NCI-H345 treated with DMSO at 0.1 percent for 48 hours (cell line): ENCODE results near the gene ERC1.

Experiments used
- DNase-seq: peaks from one replicate; lab custom pipeline; 2025; ENCODE audit not compliant: unreplicated experiment; lab: John Stamatoyannopoulos, UW

Gene ERC1

DNA sequence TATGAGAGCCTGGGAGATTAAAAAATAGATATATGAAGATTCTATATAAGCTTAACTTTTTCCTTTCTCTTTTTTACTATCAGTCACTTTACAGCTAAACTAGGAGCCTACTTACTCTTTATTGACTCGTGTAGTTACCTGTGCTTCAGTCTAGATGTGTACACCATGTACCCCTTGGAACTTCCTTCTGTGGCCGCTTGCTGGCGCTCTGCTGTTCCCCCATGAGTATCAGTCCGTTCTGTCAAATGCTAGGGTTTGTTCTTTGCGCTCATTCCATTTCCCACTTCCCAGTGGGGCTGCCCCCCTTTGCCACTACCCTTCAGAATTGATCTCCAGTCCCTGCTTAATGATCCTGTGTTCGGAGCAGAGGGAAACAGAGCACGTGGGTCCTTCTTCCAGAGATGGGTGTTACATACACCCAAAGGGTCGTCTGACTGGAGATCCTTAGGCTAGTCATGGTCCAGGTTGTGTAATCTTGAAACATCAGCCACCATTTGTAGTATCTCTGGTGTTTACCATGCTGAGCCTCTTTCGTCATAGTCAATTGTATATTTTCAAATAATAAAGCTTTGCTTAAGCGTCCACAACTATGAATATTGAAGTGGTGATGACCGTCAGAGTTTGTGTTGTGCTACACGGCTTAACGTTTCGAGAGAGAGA lies 443.4 kb downstream of the ERC1 start:
- no peak for DNase-seq

DNA sequence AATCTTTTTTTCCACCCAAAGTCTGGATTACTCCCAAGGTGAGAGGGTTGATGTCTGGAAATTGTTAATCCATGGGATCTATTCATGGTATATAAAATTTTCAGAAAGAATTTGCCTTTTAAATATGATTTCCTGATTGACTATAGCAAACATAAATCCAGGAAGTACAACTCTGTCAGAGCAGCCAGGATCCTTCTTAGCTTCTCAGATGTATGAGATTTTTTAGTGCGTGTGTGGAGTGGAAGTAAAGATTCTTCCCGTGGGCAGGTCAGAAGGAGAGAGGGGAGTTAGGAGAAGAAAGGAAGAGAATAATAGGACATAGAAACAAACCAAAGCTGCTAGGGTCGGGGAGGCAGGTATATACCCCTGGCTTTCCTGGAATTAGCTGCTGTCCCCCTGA lies 444.0 kb downstream of the ERC1 start:
- no peak for DNase-seq

DNA sequence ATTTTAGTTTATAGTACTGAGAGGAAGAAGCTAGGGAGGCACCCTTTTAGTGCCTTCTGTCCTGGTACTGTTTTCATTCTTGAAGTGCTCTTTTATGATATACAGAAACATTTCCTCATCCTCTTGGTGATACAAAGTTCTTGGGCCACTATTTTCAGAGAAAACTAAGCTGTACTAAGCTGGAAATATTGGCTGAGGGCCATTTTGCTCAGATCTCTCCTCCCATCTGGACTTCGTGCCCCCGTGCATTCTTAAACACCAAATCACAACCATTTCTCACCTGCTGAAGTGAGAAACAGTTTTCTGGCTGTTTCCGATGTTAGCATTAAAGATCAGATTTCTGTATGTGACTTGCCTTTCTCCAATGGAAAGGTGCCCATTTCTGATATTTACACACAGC lies 444.4 kb downstream of the ERC1 start:
- no peak for DNase-seq

DNA sequence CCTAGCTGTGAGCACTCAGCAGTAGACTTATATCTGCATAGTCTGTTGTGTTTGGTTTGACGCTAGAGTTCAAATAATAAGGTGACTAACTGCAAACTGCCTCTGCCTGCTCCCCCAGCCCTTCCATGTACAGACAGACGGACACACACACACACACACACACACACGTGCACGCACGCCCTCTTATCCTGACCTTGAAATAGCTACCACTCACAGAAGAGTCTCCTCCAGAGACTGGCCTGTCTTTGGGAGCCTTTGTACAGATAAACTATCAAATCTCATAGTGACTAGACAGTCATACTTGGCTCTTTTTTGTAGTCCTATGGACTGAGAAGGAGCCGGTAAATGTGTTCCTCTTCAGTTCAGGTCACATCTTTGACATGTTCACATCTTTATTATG lies 445.0 kb downstream of the ERC1 start:
- DNase-seq: no peak

DNA sequence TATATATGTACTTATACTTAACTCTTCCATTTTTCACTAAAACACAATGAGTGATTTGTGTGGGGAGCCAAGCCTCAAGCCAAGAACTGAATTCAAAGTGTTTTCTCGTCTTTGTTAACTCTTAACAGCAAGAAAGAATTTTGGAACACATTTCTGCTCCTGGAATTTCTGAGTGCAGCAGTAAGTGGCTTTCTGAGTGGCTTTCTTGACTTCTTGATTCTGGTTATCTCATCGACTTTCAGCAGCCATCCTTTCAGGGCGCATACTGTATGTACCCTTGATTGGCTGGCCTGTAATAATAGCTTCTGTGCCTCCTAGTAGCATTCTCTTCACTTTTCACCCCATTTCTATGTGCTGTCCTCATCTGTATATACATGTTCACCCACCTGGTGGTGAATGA lies 446.0 kb downstream of the ERC1 start:
- DNase-seq: no peak

DNA sequence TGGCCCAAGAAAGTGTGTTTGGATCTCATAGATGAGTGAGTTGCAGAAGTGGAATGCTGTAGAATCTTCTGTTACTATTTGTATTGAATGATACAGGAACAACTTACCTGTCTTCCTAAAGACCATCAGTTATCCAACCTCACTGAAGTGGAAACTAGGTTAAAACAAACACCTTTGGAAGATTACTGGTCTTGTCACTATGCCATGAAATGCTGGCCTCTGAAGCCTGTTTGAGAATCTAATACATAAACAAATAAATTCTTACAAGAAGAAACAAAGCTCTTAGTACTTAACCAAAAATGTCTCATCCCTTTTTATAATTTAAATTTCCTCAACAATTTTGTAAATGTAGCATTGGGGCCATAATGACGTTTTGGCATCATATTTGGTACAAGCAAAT lies 448.2 kb downstream of the ERC1 start:
- DNase-seq: no peak

DNA sequence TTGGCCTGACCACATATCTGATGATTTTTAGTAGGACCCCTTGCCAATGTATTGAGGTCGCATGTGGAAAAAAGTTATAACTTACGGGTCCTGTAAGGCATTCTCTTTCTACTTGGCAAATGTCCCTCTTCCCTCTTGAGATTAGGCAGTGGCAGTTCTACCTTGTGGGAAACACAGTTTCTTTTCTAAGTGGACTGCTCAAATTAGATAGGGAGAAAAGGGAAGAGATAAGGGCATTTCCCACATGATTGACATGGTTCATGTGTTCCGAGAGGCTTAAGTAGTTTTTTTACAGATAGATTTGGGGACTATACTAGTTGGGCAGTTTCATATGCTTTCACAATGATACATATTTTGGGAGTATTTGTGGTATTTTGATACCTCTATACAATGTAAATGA lies 448.7 kb downstream of the ERC1 start:
- DNase-seq: no peak

DNA sequence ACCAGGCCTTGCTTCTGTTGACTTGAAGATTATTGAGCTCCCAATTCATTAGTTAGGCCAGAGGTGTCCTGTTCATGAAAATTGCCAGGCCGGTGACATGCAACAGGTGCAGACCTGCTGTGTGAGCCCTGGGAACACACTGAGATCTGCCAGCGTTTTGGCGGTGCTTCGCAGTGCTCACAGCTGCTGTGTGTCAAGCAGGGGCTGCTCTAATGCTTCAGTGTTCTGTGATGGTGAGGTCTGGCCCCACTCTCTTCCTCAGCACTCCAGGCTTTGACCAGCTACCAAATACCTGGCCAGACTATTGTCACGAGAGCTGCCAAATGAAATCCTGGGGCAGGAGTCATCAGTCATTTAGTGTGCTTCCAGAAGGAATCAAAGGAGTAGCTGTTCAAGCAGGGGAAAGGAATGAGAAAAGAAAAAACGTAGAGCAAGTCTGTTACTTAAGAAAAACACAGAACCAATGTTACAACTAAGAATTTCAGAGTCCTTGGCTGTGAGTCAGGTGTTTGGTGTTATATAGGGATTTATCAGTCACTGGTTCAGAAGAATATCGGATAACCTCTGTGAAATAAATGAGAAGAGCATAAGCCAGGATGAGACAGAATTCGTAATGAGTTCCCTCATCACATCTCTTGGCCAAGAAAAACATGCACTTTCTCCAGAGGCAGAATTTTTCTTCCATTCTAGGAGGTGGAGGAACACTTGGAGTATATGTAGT lies 452.6 kb downstream of the ERC1 start:
- DNase-seq: no peak

DNA sequence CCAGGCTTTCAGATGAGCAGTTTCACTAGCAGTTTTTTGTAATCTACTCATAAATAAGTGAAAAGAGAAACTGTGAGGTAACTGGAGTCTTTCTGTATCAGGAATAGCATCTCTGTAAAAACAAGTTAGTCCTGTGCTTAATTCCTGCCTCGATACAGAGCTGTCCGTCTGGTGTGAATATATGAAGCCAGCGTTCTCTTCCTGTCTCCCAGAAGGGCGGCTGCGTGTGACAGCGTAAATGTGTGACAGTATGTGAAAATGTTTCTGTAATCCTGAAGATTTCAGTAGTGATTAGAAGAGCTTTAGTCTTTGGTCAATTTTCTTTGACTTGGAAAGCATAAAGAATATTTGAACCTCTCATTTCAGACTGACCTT lies 453.1 kb downstream of the ERC1 start:
- no peak for DNase-seq

DNA sequence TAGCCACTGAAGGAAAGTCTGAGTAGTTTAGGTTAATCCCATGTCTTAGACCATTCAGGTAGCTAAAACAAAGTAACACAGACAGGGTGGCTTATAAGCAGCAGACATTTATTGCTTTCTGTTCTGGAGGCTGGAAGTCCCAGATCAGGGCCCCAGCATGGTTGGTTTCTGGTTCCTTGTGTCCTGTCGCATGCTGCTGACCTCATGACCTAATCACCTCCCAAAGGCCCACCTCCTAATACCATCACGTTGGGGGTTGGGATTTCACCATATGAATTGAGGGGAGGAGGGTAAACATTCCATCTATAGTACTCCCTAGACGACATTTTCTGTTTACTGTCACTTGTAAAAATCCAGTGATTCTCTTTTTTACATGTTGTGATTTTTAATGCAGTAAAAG lies 454.8 kb downstream of the ERC1 start:
- DNase-seq: no peak

DNA sequence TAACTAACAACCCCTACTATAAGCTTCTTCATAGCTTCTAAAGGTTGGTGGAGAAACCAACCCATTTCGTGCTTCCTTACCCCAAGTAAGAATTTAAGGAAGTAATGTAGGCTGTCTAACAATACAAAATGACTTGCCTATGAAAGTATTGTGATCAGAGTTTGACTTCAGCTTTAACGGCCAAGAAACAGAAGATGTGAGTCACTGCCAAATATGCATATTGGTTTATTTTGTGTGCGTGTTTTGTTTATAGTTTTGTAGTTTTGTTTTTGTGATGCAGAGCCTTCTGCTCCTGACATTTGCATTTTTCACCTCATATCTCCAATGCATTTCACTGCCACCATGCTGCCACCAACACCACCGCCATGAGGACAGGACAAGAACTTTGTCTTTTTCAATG lies 457.3 kb downstream of the ERC1 start:
- no peak for DNase-seq

DNA sequence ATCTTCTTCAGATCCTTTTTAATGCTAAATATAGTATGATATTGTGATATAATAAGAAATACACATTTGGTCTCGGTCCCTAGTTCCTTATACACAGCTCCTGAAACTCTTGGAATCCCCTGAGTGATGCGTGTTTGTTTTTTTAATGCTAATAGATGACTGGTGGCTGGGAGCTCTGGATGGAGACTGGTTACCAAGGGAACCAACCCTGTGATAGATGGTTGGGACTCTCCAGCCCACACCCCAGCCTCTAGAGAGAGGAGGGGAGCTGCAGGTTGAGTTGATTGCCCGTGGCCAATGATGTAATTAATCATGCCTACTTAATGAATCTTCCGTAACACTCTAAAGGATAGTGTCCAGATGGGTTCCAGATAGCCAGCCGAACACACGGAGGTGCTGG lies 462.8 kb downstream of the ERC1 start:
- no peak for DNase-seq

DNA sequence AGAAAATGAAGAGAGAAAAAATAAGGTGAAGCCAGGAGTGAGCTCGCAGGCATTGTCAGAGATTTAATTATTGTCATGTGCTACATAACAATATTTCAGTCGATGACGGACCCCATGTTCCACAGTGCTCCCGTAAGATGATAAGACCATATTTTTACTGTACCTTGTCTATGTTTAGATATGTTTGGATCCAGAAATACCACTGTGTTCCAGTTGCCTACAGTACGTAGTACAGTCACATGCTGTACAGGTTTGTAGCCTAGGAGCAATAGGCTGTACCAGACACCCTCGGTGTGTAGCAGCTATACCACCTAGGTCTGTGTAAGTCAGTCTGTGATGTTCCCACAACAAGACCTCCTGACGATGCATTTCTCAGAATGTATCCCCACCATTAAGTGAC lies 465.9 kb downstream of the ERC1 start:
- no peak for DNase-seq

DNA sequence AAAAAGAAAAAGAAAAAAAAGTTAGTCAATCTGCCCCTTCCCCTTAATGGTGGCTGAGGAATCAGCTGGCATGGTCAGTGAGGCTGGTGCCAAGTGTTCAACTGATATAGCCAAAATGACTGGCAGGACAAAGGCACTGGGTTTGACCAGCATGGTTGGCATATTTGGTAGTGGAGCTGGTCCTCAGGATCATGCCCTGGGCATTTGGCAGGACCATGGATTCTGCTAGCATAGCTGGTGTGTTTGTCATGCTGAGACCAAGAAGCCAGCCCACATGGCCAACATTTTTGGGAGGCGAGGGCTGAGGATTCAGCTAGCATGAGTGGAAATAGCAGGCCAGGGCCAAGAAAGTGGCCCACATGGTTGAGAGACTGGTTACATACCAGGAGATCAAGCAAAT lies 466.9 kb downstream of the ERC1 start:
- no peak for DNase-seq

DNA sequence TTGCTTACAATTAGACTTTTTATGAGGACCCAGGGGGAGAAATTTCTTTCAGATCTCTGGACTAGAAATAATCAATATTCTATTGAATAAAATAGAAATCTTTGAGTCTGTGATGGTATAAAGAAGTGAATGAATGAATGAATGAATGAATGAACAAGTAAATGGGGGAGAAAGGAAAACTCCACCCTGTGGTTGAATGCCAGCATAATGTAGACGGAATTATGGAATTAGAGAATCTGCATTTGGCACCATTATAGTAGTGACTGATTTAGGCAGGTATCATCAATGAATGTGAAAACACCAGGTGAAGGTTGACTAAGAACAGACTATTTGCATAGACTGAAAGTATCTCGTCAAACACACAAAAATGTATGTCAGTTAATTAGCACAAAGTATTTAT lies 468.3 kb downstream of the ERC1 start:
- no peak for DNase-seq

DNA sequence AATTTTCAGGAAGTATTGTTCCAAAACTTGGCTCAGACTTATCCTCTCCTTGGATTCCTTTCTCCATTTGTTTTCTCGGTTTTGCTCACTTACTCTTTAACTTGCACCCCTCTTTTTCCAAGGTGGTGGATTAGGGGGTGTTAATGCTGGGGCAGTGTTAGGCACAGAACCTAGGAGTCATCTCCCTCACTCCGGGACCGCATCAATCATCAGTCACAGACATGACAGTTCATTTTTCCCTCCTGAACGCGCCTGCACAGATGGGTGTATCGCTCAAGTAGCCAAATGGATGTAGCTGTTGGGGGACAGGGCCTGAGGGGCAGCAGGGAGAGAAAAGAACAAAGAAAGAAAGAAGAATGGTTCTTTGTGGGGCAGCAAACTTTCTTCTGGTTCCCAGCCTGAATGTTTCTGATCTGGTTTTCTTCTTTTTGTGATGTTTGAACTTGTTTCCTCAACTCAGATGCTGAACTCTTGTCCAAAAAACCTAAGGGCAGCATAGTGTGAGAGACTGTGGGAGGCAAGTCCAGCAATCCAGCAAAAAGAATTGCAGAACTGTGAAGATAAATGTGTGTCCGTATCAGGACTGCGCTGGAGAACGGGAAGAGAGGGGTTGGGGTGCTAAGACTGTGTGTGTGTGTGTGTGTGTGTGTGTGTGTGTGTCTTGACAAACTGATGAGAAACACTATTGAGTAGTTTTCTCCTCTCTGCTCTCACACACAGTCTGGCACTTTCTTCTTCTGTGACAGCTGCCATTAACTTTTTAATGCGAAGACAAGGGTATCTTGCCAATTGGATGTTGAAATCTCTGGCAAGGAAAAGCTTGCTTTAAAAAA lies 472.3 kb downstream of the ERC1 start:
- DNase-seq: no peak

DNA sequence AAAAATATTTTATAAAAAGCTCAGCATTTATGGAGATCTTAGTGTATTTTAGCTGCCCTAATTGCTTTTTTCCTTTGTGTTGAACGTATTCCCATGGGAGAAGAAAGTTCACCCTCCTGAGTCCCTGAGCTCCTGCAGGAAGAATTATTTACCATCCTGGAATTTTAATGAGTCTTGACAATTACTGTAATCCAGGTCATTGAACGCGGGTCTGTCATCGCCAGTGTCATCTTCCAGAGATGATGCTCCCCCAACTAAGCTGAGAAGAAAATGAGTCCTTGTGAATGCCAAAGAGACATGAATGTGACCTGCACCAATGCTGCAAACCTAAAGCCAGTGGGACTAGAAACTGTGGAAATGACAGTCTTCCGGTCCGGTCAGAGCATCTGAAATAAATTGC lies 473.9 kb downstream of the ERC1 start:
- no peak for DNase-seq

DNA sequence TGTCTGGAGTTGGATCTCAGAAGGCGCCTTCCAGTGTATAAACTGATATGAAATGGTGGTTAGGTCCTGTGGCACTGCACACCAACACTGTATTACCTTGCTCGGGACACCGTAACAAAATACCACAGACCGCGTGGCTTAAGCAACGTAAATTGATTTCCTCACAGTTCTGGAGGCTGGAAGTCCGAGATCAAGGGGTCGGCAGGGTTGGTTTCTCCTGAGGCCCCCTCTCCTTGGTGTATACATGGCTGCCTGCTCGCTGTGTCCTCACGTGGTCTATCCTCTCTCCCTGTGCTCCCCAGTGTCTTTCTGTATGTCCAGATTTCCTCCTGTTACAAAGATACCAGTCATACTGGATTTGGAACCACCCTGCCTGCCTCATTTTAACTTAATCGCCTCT lies 475.0 kb downstream of the ERC1 start:
- no peak for DNase-seq

DNA sequence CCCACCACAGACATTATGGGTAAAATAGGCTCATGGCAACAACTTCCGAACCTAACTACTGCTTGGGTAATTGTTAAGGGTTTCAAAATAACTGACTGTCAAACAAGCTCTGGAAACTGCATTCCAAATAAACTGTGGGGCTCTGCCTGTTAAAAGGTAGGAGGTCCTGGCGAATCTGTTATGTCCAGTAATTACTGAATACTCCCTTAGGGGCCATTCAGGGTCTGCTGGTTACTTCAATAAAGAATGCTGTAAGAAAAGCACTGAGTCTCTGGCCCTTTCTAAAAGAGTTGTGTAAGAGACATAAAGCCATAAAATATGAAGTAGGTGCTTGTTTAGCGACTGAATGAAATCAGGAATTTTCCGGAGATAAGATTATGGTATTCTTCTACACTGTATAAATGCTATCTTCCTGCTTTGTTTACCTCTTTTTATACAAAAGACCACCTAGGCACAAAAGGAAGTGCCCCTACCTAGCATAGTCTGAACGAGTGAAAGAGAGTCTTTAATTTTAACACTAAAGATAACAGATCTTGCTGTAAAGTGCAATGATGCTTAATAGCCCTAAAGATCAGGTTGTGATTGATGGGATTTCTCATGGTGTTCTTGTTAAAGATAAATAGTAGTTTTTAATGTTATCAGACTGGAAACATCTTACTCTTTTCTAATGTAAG lies 475.6 kb downstream of the ERC1 start:
- DNase-seq: no peak

DNA sequence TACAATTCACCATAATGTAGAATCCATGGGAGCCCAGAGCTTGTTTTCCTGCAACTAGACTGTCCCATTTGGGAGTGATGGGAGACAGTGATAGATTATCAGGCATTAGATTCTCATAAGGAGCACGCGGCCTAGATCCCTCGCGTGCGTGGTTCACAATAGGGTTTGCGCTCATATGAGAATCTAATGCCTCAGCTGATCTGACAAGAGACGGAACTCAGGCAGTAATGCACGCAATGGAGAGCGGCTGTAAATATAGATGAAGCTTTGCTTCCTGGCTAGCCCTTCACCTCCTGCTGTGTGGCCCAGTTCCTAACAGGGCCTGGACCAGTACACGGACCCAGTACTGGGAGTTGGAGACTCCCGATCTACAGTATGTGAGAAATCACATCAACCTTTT lies 476.7 kb downstream of the ERC1 start:
- no peak for DNase-seq

DNA sequence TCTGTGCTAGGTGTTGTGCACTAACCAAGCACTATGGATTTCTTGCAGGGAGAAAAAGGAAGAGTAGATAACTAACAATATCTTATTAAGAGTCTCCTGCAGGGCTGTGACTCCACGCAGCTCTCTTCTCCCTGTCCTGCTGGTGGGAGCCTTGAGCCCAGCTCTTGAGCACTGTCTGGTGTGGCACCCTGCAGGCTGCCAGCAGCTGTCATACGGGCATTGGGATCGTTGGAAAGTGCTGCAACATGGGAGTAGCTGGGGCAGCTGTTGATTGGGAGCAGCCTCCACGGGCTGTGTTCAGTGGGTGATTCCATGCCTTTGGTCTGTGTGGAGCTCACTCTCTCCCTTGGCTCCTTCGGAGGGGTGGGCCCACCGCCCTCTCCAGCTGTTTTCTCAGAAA lies 478.0 kb downstream of the ERC1 start:
- peak; percentile 19 for DNase-seq

DNA sequence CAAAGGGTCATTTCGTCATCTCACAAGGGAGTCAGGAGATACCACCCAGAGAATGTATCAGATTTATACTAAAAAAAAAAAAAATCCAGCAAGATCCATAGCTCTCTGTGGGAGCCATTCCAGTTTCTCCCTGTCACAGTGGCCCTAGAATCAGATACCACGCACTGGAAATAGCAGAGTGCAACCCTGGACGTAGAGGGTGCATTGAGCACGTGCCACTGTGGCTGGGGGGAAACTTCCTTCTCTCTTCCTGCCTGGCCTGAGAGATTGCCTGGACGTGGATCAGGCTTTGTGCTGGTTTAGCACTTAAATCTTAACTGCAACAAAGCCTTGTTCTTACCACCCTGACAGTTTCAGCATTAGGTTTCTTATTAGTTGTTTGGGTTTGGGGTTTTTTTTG lies 479.0 kb downstream of the ERC1 start:
- DNase-seq: no peak
